HepG2 (cell line): ENCODE results near the gene PCDHA9. TPM values are rescaled to one million over a fixed set of nuclear protein-coding genes. Genes with fewer than 3 reads are reported as not detected.
A peak's percentile ranks its signal among the peaks of the same experiment; 100 is the strongest.

ENCODE experiments used
- ATAC-seq: fragments of 200-7000 bp; cut with Tn5 transposase; 3 replicates; pipeline ENCODE4 v1.9.1; 2020; ENCODE audit warnings: mild to moderate bottlenecking, moderate library complexity
- BruUV-seq: library from RNA; stranded (reverse); fragments of 400-500 nt; replicated peaks from 2 replicates; lab custom pipeline; 2021; lab: Mats Ljungman, UMichigan
- CTCF ChIA-PET: fragments of 300-600 bp; formaldehyde crosslinking; extraction: SDS; loops from one replicate; lab custom pipeline; 2021; ENCODE audit warnings: low total read pairs, inconsistent platforms, low intra/inter-chr PET ratio; lab: Yijun Ruan, JAX
- POLR2A ChIA-PET: fragments of 350-600 bp; sonication (Branson Sonifier 250); formaldehyde crosslinking; loops from one replicate; lab custom pipeline; 2020; ENCODE audit warnings: antibody characterized with exemption, inconsistent platforms; lab: Yijun Ruan, JAX
- DNase-seq: peaks from one replicate; pipeline ENCODE4 v3.0.0-alpha.2; 2015; ENCODE audit warnings: low spot score
- FAIRE-seq: peaks from 3 replicates; lab custom pipeline; 2011; peaks lifted over from hg19 to GRCh38; lab: Jason Lieb, UNC
- H2AFZ ChIP-seq: one replicate; pipeline ENCODE4 v1.6.1; 2011; ENCODE audit warnings: low read length, inconsistent platforms
- H3K27ac ChIP-seq: fragments of 300-600 bp; 3 replicates; pipeline ENCODE4 v1.8.0; 2011; ENCODE audit warnings: mixed run types, mild to moderate bottlenecking, mixed read lengths, low read length, inconsistent platforms; ENCODE audit not compliant: insufficient read depth; ENCODE audit errors: extremely low read length
- H3K27me3 ChIP-seq, 2 experiments: fragments of 200-600 bp in 1 of 2; 2 replicates in 1 of 2; 3 replicates in 1 of 2; pipeline versions ENCODE4 v1.6.0 to v1.8.0; 2011; ENCODE audit warnings: low read length in 2 of 2, mild to moderate bottlenecking in 2 of 2, moderate library complexity in 2 of 2, inconsistent platforms in 1 of 2; ENCODE audit not compliant: insufficient read depth in 2 of 2, control insufficient read depth in 1 of 2
- H3K36me3 ChIP-seq, 2 experiments: fragments of 200-600 bp in 1 of 2; replicated peaks in 1 of 2; 2 replicates in 1 of 2; 3 replicates in 1 of 2; pipeline versions ENCODE4 v1.5.1 to v1.8.0; 2011; ENCODE audit warnings: low read length in 2 of 2, inconsistent platforms in 1 of 2; ENCODE audit not compliant: insufficient read depth in 2 of 2, control insufficient read depth in 1 of 2
- H3K4me1 ChIP-seq: 2 replicates; pipeline ENCODE4 v1.5.1; 2012; ENCODE audit warnings: low read length, inconsistent platforms; ENCODE audit not compliant: insufficient read depth
- H3K4me2 ChIP-seq: 2 replicates; pipeline ENCODE4 v1.6.0; 2011; ENCODE audit warnings: low read depth, low read length, inconsistent platforms
- H3K4me3 ChIP-seq, 3 experiments: fragments of 200-600 bp in 1 of 3; sonication (generic), shearing (Covaris generic) in 1 of 3; replicated peaks in 1 of 3; 2 replicates each; pipeline ENCODE4 v1.5.1; 2011 to 2016; ENCODE audit warnings: low read length in 3 of 3, inconsistent platforms in 2 of 3, low read depth in 2 of 3, mild to moderate bottlenecking in 2 of 3, control low read depth in 1 of 3, mixed read lengths in 1 of 3; ENCODE audit not compliant: insufficient read depth in 1 of 3
- H3K79me2 ChIP-seq: one replicate; pipeline ENCODE4 v1.6.1; 2011; ENCODE audit warnings: low read length, inconsistent platforms; ENCODE audit not compliant: insufficient read depth
- H3K9ac ChIP-seq: 2 replicates; pipeline ENCODE4 v1.6.0; 2011; ENCODE audit warnings: mild to moderate bottlenecking, low read depth, low read length, inconsistent platforms; ENCODE audit not compliant: insufficient read depth
- H3K9me3 ChIP-seq: 2 replicates; pipeline ENCODE4 v1.5.1; 2012; ENCODE audit warnings: mild to moderate bottlenecking, low read length
- H4K20me1 ChIP-seq: 2 replicates; pipeline ENCODE4 v1.6.0; 2011; ENCODE audit warnings: inconsistent platforms, mild to moderate bottlenecking, low read length, moderate library complexity; ENCODE audit not compliant: insufficient read depth
- CEBPG ChIP-seq: IDR thresholded peaks from 2 replicates; pipeline ENCODE4 v1.6.1; 2016
- ELF3 ChIP-seq: IDR thresholded peaks from 2 replicates; pipeline ENCODE4 v1.6.1; 2016; ENCODE audit warnings: missing genetic modification reagents, missing compliant biosample characterization
- GABPA ChIP-seq, 2 experiments: IDR thresholded peaks; 2 replicates each; pipeline ENCODE4 v1.6.1; 2011 to 2016; ENCODE audit warnings: low read depth in 2 of 2, low read length in 1 of 2, missing biosample characterization in 1 of 2, missing genetic modification characterization in 1 of 2
- KDM1A ChIP-seq: IDR thresholded peaks from 2 replicates; pipeline ENCODE4 v1.6.1; 2016; ENCODE audit warnings: missing compliant biosample characterization
- MAFK ChIP-seq, 2 experiments: IDR thresholded peaks in 1 of 2; conservative IDR thresholded peaks in 1 of 2; 2 replicates each; pipeline ENCODE4 v1.6.1; 2011; ENCODE audit warnings: improper control_type of control experiment in 2 of 2, low read length in 2 of 2
- MXD4 ChIP-seq: IDR thresholded peaks from 2 replicates; pipeline ENCODE4 v1.6.1; 2016; ENCODE audit warnings: mild to moderate bottlenecking, missing biosample characterization, missing genetic modification reagents
- STAG1 ChIP-seq: sonication (generic); formaldehyde crosslinking; IDR thresholded peaks from 2 replicates; pipeline ENCODE4 v1.4.0; 2020; ENCODE audit warnings: missing genetic modification reagents
- ZC3H4 ChIP-seq: sonication (generic); formaldehyde crosslinking; IDR thresholded peaks from 2 replicates; pipeline ENCODE4 v1.4.0; 2020; ENCODE audit warnings: missing genetic modification reagents, borderline replicate concordance
- ZFP41 ChIP-seq: sonication (generic); formaldehyde crosslinking; IDR thresholded peaks from 2 replicates; pipeline ENCODE4 v1.4.0; 2020; ENCODE audit warnings: mild to moderate bottlenecking, missing genetic modification reagents, borderline replicate concordance
- ZNF788 ChIP-seq: sonication (generic); formaldehyde crosslinking; IDR thresholded peaks from 2 replicates; pipeline ENCODE4 v1.5.0; 2020; ENCODE audit warnings: mild to moderate bottlenecking, missing genetic modification reagents, borderline replicate concordance
- ZNF790 ChIP-seq: sonication (generic); formaldehyde crosslinking; IDR thresholded peaks from 2 replicates; pipeline ENCODE4 v1.8.0; 2022; ENCODE audit warnings: missing genetic modification reagents, mild to moderate bottlenecking, borderline replicate concordance
- WGBS: methylation state at CpG from one replicate; pipeline ENCODE4 v1.1.6; 2017; ENCODE audit warnings: low lambda C conversion rate; 5-methylcytosine and 5-hydroxymethylcytosine counted together
- in situ Hi-C: cut with HindIII; loops from 2 replicates; pipeline ENCODE4 v1.10.0; 2017; ENCODE audit warnings: low pct_unique_long_range_greater_than_20kb; ENCODE audit not compliant: extremely low pct_ligation_motif_present
- intact Hi-C: fragments of 100-400 bp; cut with micrococcal nuclease; formaldehyde crosslinking; loops from one replicate; pipeline ENCODE4 v1.10.0; 2022; ENCODE audit not compliant: unreplicated experiment
- polyA plus RNA-seq, 8 experiments: library from polyadenylated mRNA; depleted of rRNA in 3 of 8; stranded (reverse) in 7 of 8; unstranded in 1 of 8; fragments of >200 nt; fragmentation: Illumina TruSeq in 4 of 8; extraction: Trizol in 4 of 8; gene quantifications; 2 replicates each; pipeline versions ENCODE4 v1.2.1 to v1.2.3, GENCODE V29; 2011 to 2016; ENCODE audit warnings: low read depth in 4 of 8, missing spikeins in 1 of 8, mixed read lengths in 1 of 8; ENCODE audit not compliant: insufficient read depth in 1 of 8
- total RNA-seq, 5 experiments: library from RNA; depleted of rRNA; stranded (reverse); fragments of >200 nt; fragmentation: Illumina TruSeq; extraction: Trizol; gene quantifications; 2 replicates each; pipeline ENCODE4 v1.2.3, GENCODE V29; 2016; ENCODE audit warnings: low read depth in 1 of 5
- TF ChIP-seq, protein P1 (sequence below): sonication (generic); formaldehyde crosslinking; IDR thresholded peaks from 2 replicates; pipeline ENCODE4 v1.5.0; 2020; ENCODE audit warnings: mild to moderate bottlenecking, missing genetic modification reagents, borderline replicate concordance
- TF ChIP-seq, protein P2 (sequence below): sonication (generic); formaldehyde crosslinking; IDR thresholded peaks from 2 replicates; pipeline ENCODE4 v1.5.0; 2020; ENCODE audit warnings: mild to moderate bottlenecking, missing genetic modification reagents, moderate library complexity
- TF ChIP-seq, protein P3 (sequence below): sonication (generic); formaldehyde crosslinking; IDR thresholded peaks from 2 replicates; pipeline ENCODE4 v1.4.0; 2020; ENCODE audit warnings: missing genetic modification reagents, borderline replicate concordance

Gene PCDHA9
- total and polyA plus RNA-seq, 2 of the 13 experiments (the other 11 are each of a cell fraction or from before 2014, with no cell fraction given): 0.03 TPM; not detected in 1

DNA sequence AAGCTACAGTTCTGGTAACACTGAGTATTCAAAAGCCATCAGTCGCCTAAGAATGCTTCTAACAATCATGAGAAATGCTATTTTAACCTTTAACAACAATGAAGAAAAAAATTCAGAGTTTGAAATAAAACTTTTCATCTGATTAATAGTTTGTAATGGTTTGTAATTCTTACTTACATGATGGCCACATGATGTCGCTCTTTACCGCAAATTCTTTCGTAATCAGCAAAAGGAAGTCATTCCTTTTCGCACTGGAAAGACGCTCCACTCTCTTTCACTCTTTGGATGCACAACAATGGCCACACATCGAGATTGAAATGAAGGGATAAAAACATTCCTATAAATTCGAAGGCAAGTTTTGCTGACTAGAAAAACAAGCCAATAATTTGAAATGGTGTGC is 14.2 kb upstream of the PCDHA9 start, which contains the start of gene PCDHA7:
Gene PCDHA7 (plus strand): TSS at position 277 of the 400 bp plus-strand sequence. CDS start 115 bp downstream, at position 392.
- peak within 1 kb of the TSS; percentile 62 to 68 (median 68) for H3K4me3 ChIP-seq
- 19% methylated on average over 8 of the region's 8 CpGs for WGBS
- H3K9me3 ChIP-seq: no peaks in the 10 kb centered on the region
- no peaks in the 10 kb centered on the region for H3K79me2 ChIP-seq
- peak; percentile 47 for FAIRE-seq
- peak; percentile 32 for DNase-seq
- no TSS peak for BruUV-seq
- TF ChIP-seq CEBPG (CRISPR knock-in tag) (peak; percentile 51; the same call in 1 of the 2 replicates), ZC3H4 (no peak), ZNF790 (CRISPR knock-in tag) (no peak), GABPA (IDR thresholded peaks at IDR 0.05; ENCODE audit: low read depth, low read length) (no peak), GABPA (CRISPR knock-in tag; IDR thresholded peaks at IDR 0.05; ENCODE audit: low read depth) (peak; percentile 23; the same call in 1 of the 2 replicates), MAFK (conservative IDR thresholded peaks at IDR 0.05 in 1 of 2, IDR thresholded peaks at IDR 0.05 in 1 of 2; ENCODE audit: low read length in 2 of 2) (peak in 1 of 2 experiments; percentile 52; a peak in 3 of 4 replicates), ZNF788 (CRISPR knock-in tag) (no peak), STAG1 (CRISPR knock-in tag) (peak; percentile 40), MXD4 (CRISPR knock-in tag) (no peak), KDM1A (no peak), ZFP41 (no peak), ELF3 (CRISPR knock-in tag) (peak; percentile 32; the same call in 1 of the 2 replicates)
- TF ChIP-seq, protein P1, sequence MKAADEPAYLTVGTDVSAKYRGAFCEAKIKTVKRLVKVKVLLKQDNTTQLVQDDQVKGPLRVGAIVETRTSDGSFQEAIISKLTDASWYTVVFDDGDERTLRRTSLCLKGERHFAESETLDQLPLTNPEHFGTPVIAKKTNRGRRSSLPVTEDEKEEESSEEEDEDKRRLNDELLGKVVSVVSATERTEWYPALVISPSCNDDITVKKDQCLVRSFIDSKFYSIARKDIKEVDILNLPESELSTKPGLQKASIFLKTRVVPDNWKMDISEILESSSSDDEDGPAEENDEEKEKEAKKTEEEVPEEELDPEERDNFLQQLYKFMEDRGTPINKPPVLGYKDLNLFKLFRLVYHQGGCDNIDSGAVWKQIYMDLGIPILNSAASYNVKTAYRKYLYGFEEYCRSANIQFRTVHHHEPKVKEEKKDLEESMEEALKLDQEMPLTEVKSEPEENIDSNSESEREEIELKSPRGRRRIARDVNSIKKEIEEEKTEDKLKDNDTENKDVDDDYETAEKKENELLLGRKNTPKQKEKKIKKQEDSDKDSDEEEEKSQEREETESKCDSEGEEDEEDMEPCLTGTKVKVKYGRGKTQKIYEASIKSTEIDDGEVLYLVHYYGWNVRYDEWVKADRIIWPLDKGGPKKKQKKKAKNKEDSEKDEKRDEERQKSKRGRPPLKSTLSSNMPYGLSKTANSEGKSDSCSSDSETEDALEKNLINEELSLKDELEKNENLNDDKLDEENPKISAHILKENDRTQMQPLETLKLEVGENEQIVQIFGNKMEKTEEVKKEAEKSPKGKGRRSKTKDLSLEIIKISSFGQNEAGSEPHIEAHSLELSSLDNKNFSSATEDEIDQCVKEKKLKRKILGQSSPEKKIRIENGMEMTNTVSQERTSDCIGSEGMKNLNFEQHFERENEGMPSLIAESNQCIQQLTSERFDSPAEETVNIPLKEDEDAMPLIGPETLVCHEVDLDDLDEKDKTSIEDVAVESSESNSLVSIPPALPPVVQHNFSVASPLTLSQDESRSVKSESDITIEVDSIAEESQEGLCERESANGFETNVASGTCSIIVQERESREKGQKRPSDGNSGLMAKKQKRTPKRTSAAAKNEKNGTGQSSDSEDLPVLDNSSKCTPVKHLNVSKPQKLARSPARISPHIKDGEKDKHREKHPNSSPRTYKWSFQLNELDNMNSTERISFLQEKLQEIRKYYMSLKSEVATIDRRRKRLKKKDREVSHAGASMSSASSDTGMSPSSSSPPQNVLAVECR: no peak
- TF ChIP-seq, protein P2, sequence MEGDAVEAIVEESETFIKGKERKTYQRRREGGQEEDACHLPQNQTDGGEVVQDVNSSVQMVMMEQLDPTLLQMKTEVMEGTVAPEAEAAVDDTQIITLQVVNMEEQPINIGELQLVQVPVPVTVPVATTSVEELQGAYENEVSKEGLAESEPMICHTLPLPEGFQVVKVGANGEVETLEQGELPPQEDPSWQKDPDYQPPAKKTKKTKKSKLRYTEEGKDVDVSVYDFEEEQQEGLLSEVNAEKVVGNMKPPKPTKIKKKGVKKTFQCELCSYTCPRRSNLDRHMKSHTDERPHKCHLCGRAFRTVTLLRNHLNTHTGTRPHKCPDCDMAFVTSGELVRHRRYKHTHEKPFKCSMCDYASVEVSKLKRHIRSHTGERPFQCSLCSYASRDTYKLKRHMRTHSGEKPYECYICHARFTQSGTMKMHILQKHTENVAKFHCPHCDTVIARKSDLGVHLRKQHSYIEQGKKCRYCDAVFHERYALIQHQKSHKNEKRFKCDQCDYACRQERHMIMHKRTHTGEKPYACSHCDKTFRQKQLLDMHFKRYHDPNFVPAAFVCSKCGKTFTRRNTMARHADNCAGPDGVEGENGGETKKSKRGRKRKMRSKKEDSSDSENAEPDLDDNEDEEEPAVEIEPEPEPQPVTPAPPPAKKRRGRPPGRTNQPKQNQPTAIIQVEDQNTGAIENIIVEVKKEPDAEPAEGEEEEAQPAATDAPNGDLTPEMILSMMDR (CRISPR knock-in tag): peak; percentile 54
- TF ChIP-seq, protein P3, sequence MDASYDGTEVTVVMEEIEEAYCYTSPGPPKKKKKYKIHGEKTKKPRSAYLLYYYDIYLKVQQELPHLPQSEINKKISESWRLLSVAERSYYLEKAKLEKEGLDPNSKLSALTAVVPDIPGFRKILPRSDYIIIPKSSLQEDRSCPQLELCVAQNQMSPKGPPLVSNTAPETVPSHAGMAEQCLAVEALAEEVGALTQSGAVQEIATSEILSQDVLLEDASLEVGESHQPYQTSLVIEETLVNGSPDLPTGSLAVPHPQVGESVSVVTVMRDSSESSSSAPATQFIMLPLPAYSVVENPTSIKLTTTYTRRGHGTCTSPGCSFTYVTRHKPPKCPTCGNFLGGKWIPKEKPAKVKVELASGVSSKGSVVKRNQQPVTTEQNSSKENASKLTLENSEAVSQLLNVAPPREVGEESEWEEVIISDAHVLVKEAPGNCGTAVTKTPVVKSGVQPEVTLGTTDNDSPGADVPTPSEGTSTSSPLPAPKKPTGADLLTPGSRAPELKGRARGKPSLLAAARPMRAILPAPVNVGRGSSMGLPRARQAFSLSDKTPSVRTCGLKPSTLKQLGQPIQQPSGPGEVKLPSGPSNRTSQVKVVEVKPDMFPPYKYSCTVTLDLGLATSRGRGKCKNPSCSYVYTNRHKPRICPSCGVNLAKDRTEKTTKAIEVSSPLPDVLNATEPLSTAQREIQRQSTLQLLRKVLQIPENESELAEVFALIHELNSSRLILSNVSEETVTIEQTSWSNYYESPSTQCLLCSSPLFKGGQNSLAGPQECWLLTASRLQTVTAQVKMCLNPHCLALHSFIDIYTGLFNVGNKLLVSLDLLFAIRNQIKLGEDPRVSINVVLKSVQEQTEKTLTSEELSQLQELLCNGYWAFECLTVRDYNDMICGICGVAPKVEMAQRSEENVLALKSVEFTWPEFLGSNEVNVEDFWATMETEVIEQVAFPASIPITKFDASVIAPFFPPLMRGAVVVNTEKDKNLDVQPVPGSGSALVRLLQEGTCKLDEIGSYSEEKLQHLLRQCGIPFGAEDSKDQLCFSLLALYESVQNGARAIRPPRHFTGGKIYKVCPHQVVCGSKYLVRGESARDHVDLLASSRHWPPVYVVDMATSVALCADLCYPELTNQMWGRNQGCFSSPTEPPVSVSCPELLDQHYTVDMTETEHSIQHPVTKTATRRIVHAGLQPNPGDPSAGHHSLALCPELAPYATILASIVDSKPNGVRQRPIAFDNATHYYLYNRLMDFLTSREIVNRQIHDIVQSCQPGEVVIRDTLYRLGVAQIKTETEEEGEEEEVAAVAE (CRISPR knock-in tag): no peak
- in situ Hi-C loops (no loop called here), intact Hi-C loops (no loop called here)
- peak; percentile 54 for ATAC-seq
- H3K27ac ChIP-seq: no peak within 1 kb of the TSS
- ChIA-PET CTCF (no interaction called here), POLR2A (no interaction called here)
- H3K27me3 ChIP-seq: no peaks in the 10 kb centered on the region
- H3K4me2 ChIP-seq: peak within 1 kb of the TSS; percentile 78
- no peaks in the 10 kb centered on the region for H3K36me3 ChIP-seq
- H3K4me1 ChIP-seq: no peaks in the 10 kb centered on the region
- H3K9ac ChIP-seq: peak within 1 kb of the TSS; percentile 36; the same call in 1 of the 2 replicates
- peak within 1 kb of the TSS; percentile 42 for H2AFZ ChIP-seq
- H4K20me1 ChIP-seq: no peaks in the 10 kb centered on the region
